Vagina (tissue), 2 donors: ENCODE data around the gene TPST1. TPM values are rescaled to one million over a fixed set of nuclear protein-coding genes. Genes with fewer than 3 reads are reported as not detected.

ENCODE experiments used
- DNase-seq, 2 donors: peaks; one replicate each; pipeline ENCODE4 v3.0.0-alpha.2; 2017; ENCODE audit errors: extremely low spot score in 2 of 2
- H3K27ac ChIP-seq: fragments of 200-600 bp; sonication (generic); one replicate; pipeline ENCODE4 v1.5.1; 2019
- H3K27me3 ChIP-seq: fragments of 200-600 bp; sonication (generic); one replicate; pipeline ENCODE4 v1.5.1; 2019
- H3K36me3 ChIP-seq, 2 donors: fragments of 200-600 bp; sonication (generic); one replicate each; pipeline ENCODE4 v1.5.1; 2017 to 2019
- H3K4me1 ChIP-seq: fragments of 200-600 bp; sonication (generic); one replicate; pipeline ENCODE4 v1.5.1; 2019
- H3K4me3 ChIP-seq, 2 donors: fragments of 200-600 bp; sonication (generic); 1 replicate in 1 of 2; 2 replicates in 1 of 2; pipeline ENCODE4 v1.5.1; 2016 to 2019
- H3K9me3 ChIP-seq: fragments of 200-600 bp; sonication (generic); one replicate; pipeline ENCODE4 v1.5.1; 2019
- POLR2A ChIP-seq, 2 donors: fragments of 450-650 bp; IDR thresholded peaks; one replicate each; pipeline ENCODE4 v1.6.1; 2017; ENCODE audit warnings: antibody characterized with exemption in 2 of 2, mild to moderate bottlenecking in 2 of 2, moderate library complexity in 2 of 2
- POLR2AphosphoS5 ChIP-seq, 2 donors: sonication (generic); formaldehyde crosslinking; IDR thresholded peaks; one replicate each; pipeline ENCODE4 v1.9.0; 2017; ENCODE audit warnings: antibody characterized with exemption in 2 of 2, mild to moderate bottlenecking in 2 of 2, low read depth in 1 of 2; ENCODE audit not compliant: insufficient read depth in 1 of 2
- intact Hi-C: fragments of 100-400 bp; cut with DNase I; formaldehyde crosslinking; loops from one replicate; pipeline ENCODE4 v1.15.1; 2023
- total RNA-seq: library from RNA; depleted of rRNA; stranded (reverse); fragments of >200 nt; gene quantifications from one replicate; pipeline ENCODE4 v1.2.3, GENCODE V29; 2016
- TF ChIP-seq, protein P1 (sequence below), 3 experiments: fragments of 450-650 bp in 2 of 3; fragments of 200-600 bp in 1 of 3; sonication (generic) in 1 of 3; IDR thresholded peaks; one replicate each; pipeline ENCODE4 v1.5.1; 2017 to 2019; ENCODE audit warnings: antibody characterized with exemption in 3 of 3, mild to moderate bottlenecking in 2 of 3, moderate library complexity in 2 of 3

The TPST1 gene
- total RNA-seq, 1 donor from 2014 or later, result 52.3 TPM

DNA sequence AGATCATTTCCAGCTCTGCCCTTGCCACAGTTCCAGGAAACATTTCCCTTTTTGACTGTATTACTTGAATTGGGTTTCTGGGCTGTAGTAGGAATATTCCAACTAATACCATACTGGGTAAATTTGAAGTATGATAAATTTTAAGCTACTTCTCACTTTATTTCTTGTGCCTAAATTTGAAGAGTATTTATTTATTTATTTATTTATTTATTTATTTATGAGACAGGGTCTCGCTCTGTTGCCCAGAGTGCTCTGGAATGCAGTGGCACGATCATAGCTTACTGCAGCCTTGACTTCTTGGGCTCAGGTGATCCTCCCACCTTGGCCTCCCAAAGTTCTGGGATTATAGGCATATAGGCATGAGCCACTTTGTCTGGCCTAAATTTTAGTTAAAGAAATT, 105.5 kb downstream of the TPST1 start:
- intact Hi-C loops, result no loop called here
- TF ChIP-seq POLR2A (IDR thresholded peaks at IDR 0.05) (no peak), POLR2AphosphoS5 (IDR thresholded peaks at IDR 0.05; ENCODE audit: insufficient read depth in 1 of 2, low read depth in 1 of 2) (no peak)
- TF ChIP-seq, protein P1, sequence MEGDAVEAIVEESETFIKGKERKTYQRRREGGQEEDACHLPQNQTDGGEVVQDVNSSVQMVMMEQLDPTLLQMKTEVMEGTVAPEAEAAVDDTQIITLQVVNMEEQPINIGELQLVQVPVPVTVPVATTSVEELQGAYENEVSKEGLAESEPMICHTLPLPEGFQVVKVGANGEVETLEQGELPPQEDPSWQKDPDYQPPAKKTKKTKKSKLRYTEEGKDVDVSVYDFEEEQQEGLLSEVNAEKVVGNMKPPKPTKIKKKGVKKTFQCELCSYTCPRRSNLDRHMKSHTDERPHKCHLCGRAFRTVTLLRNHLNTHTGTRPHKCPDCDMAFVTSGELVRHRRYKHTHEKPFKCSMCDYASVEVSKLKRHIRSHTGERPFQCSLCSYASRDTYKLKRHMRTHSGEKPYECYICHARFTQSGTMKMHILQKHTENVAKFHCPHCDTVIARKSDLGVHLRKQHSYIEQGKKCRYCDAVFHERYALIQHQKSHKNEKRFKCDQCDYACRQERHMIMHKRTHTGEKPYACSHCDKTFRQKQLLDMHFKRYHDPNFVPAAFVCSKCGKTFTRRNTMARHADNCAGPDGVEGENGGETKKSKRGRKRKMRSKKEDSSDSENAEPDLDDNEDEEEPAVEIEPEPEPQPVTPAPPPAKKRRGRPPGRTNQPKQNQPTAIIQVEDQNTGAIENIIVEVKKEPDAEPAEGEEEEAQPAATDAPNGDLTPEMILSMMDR (IDR thresholded peaks at IDR 0.05), result no peak
- Histone ChIP-seq H3K4me3 (no peak overlapping the region), H3K27ac (no peak overlapping the region), H3K36me3 (no peaks in the 10 kb centered on the region), H3K4me1 (peaks cover 37% of the 10 kb centered on the region), H3K9me3 (no peaks in the 10 kb centered on the region), H3K27me3 (no peaks in the 10 kb centered on the region)
- DNase-seq, result no peak

DNA sequence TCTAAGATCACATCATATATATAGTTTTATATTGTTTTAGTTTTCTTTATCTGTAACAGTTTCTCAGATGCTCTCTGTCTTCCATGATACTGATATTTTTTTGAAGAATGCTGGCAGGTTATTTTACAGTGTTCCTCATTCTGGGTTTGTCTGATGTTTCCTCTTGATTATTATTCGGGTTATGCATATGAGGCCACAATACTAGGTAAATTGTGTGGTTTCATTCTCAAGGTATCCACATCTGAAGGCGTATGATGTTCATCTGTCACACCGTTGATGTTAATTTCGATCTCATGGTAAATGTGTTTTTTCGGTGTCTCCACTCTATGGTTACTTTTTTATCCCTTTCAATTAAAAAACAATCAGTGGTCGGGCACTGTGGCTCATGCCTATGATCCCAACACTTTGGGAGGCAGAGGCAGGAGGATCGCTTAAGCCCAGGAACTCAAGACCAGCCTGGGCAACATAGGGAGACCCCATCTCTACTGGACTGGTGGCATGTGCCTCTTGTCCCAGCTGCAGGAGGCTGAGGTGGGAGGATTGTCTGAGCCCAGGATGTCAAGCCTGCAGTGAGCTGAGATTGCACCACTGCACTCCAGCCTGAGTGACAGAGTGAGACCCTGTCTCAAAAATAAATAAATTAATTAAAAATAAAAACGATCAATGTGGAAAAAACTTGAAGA, 108.9 kb downstream of the TPST1 start:
- Histone ChIP-seq H3K4me3 (no peak overlapping the region), H3K4me1 (peaks cover 12% of the 10 kb centered on the region), H3K27ac (no peak overlapping the region), H3K27me3 (no peaks in the 10 kb centered on the region), H3K9me3 (no peaks in the 10 kb centered on the region), H3K36me3 (no peaks in the 10 kb centered on the region)
- intact Hi-C loops, result no loop called here
- no peak for DNase-seq
- TF ChIP-seq, protein P1 (IDR thresholded peaks at IDR 0.05), result no peak
- TF ChIP-seq POLR2AphosphoS5 (IDR thresholded peaks at IDR 0.05; ENCODE audit: insufficient read depth in 1 of 2, low read depth in 1 of 2) (no peak), POLR2A (IDR thresholded peaks at IDR 0.05) (no peak)

DNA sequence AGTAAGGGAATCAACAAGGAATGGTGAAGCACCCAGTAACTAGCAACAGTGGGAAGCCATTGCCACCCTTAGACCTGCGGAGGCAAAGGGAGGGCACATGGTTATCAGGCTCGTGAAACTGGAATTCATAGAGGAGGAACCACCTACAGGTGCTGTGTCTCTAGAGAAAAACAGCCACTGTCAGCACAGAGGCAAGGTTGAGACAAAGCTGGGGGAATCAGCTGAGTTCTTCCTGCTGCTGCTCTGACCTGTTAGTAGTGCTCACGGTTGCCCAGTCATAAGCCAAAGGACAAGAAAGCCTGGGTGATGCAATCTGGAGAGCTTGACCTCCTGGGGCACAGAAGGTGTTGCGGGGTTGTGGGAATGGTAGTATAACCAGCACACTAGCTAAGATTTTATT, 110.1 kb downstream of the TPST1 start:
- Histone ChIP-seq H3K4me1 (peaks cover 4% of the 10 kb centered on the region), H3K36me3 (no peaks in the 10 kb centered on the region), H3K9me3 (no peaks in the 10 kb centered on the region), H3K27me3 (no peaks in the 10 kb centered on the region), H3K27ac (no peak overlapping the region), H3K4me3 (no peak overlapping the region)
- intact Hi-C loops, result no loop called here
- no peak for TF ChIP-seq POLR2AphosphoS5 (IDR thresholded peaks at IDR 0.05; ENCODE audit: insufficient read depth in 1 of 2, low read depth in 1 of 2)
- TF ChIP-seq POLR2A (IDR thresholded peaks at IDR 0.05), result no peak
- TF ChIP-seq, protein P1 (IDR thresholded peaks at IDR 0.05), result no peak
- DNase-seq, result no peak

DNA sequence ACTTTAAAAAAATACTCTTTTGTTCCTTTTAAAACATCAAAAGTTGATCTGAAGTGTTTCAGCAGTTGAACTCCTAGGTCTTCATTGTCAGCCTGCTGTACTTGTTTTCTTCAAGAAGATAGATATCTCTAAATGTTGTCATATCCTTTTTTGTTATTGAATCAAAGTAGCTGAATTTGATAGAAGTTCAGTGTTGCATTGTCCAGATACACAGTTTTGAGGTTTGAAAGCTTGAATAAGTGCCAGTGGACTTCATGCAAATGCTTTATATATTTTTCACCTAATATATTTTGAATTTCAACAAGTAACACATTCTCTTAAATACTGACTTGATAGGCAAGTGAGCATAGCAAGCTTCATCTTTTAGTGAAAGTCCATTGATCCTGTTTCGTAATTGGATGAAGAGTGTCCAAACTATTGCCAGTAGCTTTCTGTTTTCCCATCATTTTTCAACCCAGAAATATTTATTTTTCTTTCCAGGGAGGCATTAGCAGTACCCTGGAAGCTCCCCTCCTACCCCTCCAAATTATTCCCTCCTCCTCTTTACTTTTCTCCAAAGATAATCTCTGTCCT, 114.4 kb downstream of the TPST1 start:
- Histone ChIP-seq H3K36me3 (no peaks in the 10 kb centered on the region), H3K9me3 (no peaks in the 10 kb centered on the region), H3K27ac (no peak overlapping the region), H3K4me3 (no peak overlapping the region), H3K27me3 (no peaks in the 10 kb centered on the region), H3K4me1 (no peaks in the 10 kb centered on the region)
- no peak for DNase-seq
- TF ChIP-seq POLR2AphosphoS5 (IDR thresholded peaks at IDR 0.05; ENCODE audit: insufficient read depth in 1 of 2, low read depth in 1 of 2) (no peak), POLR2A (IDR thresholded peaks at IDR 0.05) (no peak)
- TF ChIP-seq, protein P1 (IDR thresholded peaks at IDR 0.05), result no peak
- intact Hi-C loops, result no loop called here

DNA sequence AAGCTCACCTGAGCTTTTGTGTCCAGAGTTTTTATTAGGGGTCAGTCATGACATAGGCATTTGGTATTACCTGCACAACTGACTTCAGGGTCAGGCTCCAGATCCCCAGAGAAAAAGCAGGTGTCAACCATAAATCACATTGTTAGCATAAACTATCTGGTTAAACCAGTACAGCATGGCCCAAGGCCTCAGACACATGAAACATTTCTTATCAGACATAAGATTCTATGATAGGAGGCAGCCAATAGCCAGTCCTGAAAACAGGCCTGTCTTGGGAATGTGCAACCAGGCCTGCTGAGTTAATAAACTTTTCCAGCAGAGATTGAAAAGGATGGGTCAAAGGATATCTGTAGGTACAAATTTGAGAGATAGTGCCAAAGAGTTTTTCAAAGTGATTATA, 116.1 kb downstream of the TPST1 start:
- Histone ChIP-seq H3K36me3 (no peaks in the 10 kb centered on the region), H3K9me3 (no peaks in the 10 kb centered on the region), H3K27ac (no peak overlapping the region), H3K27me3 (no peaks in the 10 kb centered on the region), H3K4me1 (no peaks in the 10 kb centered on the region), H3K4me3 (no peak overlapping the region)
- no peak for TF ChIP-seq POLR2A (IDR thresholded peaks at IDR 0.05)
- TF ChIP-seq POLR2AphosphoS5 (IDR thresholded peaks at IDR 0.05; ENCODE audit: insufficient read depth in 1 of 2, low read depth in 1 of 2), result peak in 1 of 2 donors; percentile 13
- TF ChIP-seq, protein P1 (IDR thresholded peaks at IDR 0.05), result no peak
- intact Hi-C loops, result no loop called here
- DNase-seq, result no peak
